22Rv1 (cell line): ENCODE data around the gene WIPF2.

Source experiments
- ZFX ChIP-seq: fragments of 450-650 bp; IDR thresholded peaks from 2 replicates; pipeline ENCODE4 v1.6.1; 2017; ENCODE audit warnings: antibody characterized with exemption, borderline replicate concordance
- TF ChIP-seq, protein P1 (sequence below): fragments of 450-650 bp; IDR thresholded peaks from 2 replicates; pipeline ENCODE4 v1.5.1; 2017; ENCODE audit warnings: mild to moderate bottlenecking

DNA sequence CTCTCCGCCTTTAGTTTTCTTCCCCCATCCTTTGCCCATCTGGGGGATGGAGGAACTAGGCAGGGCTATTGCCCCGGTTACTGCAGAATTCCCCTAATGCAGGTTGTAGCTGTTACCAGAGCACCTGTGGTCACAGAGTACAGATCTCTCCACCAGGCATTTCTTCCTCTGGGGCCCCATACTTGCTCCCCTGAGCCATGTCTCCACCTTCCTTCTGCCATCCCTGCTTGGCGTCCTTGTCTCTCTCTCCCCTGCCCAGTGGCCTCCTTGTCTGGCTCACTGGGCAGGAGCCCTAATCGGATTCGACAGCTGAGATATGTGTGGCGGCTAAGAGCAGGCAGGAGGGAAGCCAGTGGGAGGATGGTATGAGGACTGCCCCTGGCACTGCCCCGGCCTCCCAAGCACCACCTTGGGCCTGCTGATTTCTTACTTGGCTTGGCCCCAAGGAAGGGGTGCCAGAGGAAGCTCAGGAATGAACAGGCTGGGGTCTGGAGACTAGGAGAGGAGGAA is 91.8 kb downstream of the WIPF2 start:
- TF ChIP-seq, protein P1, sequence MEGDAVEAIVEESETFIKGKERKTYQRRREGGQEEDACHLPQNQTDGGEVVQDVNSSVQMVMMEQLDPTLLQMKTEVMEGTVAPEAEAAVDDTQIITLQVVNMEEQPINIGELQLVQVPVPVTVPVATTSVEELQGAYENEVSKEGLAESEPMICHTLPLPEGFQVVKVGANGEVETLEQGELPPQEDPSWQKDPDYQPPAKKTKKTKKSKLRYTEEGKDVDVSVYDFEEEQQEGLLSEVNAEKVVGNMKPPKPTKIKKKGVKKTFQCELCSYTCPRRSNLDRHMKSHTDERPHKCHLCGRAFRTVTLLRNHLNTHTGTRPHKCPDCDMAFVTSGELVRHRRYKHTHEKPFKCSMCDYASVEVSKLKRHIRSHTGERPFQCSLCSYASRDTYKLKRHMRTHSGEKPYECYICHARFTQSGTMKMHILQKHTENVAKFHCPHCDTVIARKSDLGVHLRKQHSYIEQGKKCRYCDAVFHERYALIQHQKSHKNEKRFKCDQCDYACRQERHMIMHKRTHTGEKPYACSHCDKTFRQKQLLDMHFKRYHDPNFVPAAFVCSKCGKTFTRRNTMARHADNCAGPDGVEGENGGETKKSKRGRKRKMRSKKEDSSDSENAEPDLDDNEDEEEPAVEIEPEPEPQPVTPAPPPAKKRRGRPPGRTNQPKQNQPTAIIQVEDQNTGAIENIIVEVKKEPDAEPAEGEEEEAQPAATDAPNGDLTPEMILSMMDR = no peak
- no peak for TF ChIP-seq ZFX
